Endothelial cell of umbilical vein (primary cell): ENCODE measurements around the gene SPINT4. TPM values are rescaled to one million over a fixed set of nuclear protein-coding genes. Genes with fewer than 3 reads are reported as not detected.
"Not testable (repeated sequence)": the region's sequence is repeated elsewhere in the genome, so short reads cannot be mapped to it uniquely, and the experiment has no call there.

ENCODE experiments used
- BruUV-seq: library from RNA; stranded (reverse); fragments of 400-500 nt; replicated peaks from 2 replicates; lab custom pipeline; 2021; lab: Mats Ljungman, UMichigan
- CTCF ChIA-PET: fragments of 300-600, 350-600 bp; sonication (Branson Sonifier 250); formaldehyde crosslinking; loops from one replicate; lab custom pipeline; 2021; ENCODE audit warnings: antibody characterized with exemption, inconsistent platforms; lab: Charles Lee
- POLR2A ChIA-PET: fragments of 300-600, 350-600 bp; sonication (Branson Sonifier 250); formaldehyde crosslinking; loops from one replicate; lab custom pipeline; 2021; ENCODE audit warnings: antibody characterized with exemption, inconsistent platforms; lab: Charles Lee
- DNase-seq: peaks from one replicate; pipeline ENCODE4 v3.0.0-alpha.2; 2011; ENCODE audit warnings: low read depth, low spot score
- FAIRE-seq: peaks from 2 replicates; lab custom pipeline; 2011; peaks lifted over from hg19 to GRCh38; lab: Jason Lieb, UNC
- H2AFZ ChIP-seq: 2 replicates; pipeline ENCODE4 v1.6.0; 2012; ENCODE audit warnings: low read depth, low read length, control low read depth, inconsistent platforms
- H3K27ac ChIP-seq: 2 replicates; pipeline ENCODE4 v1.5.1; 2011; ENCODE audit warnings: low read depth, mild to moderate bottlenecking, control low read depth, low read length, moderate library complexity; ENCODE audit not compliant: insufficient read depth
- H3K27me3 ChIP-seq, 2 experiments: 2 replicates each; pipeline versions ENCODE4 v1.6.0 to v1.6.1; 2011; ENCODE audit warnings: low read length in 2 of 2, mixed read lengths in 1 of 2; ENCODE audit not compliant: control insufficient read depth in 2 of 2, insufficient read depth in 2 of 2
- H3K36me3 ChIP-seq, 2 experiments: 2 replicates in 1 of 2; 3 replicates in 1 of 2; pipeline ENCODE4 v1.5.1; 2011; ENCODE audit warnings: low read length in 2 of 2, mild to moderate bottlenecking in 1 of 2, moderate library complexity in 1 of 2; ENCODE audit not compliant: control insufficient read depth in 2 of 2, insufficient read depth in 2 of 2; ENCODE audit errors: extremely low read depth in 1 of 2
- H3K4me1 ChIP-seq: 3 replicates; pipeline ENCODE4 v1.5.1; 2011; ENCODE audit warnings: mild to moderate bottlenecking, low read length; ENCODE audit not compliant: control insufficient read depth, insufficient read depth; ENCODE audit errors: extremely low read depth
- H3K4me2 ChIP-seq: 2 replicates; pipeline ENCODE4 v1.6.1; 2011; ENCODE audit warnings: low read length, control low read depth, mixed read lengths; ENCODE audit not compliant: insufficient read depth
- H3K4me3 ChIP-seq, 3 experiments: fragments of 200-600 bp in 1 of 3; sonication (generic), shearing (Covaris generic) in 1 of 3; replicated peaks in 1 of 3; 2 replicates each; pipeline ENCODE4 v1.5.1; 2011 to 2016; ENCODE audit warnings: control low read depth in 3 of 3, low read length in 3 of 3, mild to moderate bottlenecking in 2 of 3, inconsistent platforms in 1 of 3, low read depth in 1 of 3, moderate library complexity in 1 of 3; ENCODE audit not compliant: insufficient read depth in 1 of 3
- H3K79me2 ChIP-seq: 2 replicates; pipeline ENCODE4 v1.6.0; 2012; ENCODE audit warnings: low read length, inconsistent platforms; ENCODE audit not compliant: control insufficient read depth, insufficient read depth
- H3K9ac ChIP-seq: replicated peaks from 2 replicates; pipeline ENCODE3; 2011; ENCODE audit warnings: low read length, control low read depth; ENCODE audit not compliant: insufficient read depth; ENCODE audit errors: extremely low read depth
- H3K9me1 ChIP-seq: replicated peaks from 3 replicates; pipeline ENCODE4 v1.6.0; 2011; ENCODE audit warnings: mild to moderate bottlenecking, low read length; ENCODE audit not compliant: control insufficient read depth, insufficient read depth; ENCODE audit errors: extremely low read depth
- H3K9me3 ChIP-seq: replicated peaks from 2 replicates; pipeline ENCODE4 v1.5.1; 2012; ENCODE audit warnings: low read length, inconsistent platforms; ENCODE audit not compliant: control insufficient read depth, insufficient read depth
- H4K20me1 ChIP-seq: replicated peaks from 2 replicates; pipeline ENCODE3; 2011; ENCODE audit warnings: mild to moderate bottlenecking, low read length; ENCODE audit not compliant: control insufficient read depth, insufficient read depth; ENCODE audit errors: extremely low read depth
- CTCF ChIP-seq, 2 donors: IDR thresholded peaks; 1 replicate in 1 of 2; 2 replicates in 1 of 2; pipeline ENCODE4 v1.5.1; 2011; ENCODE audit warnings: low read length in 2 of 2, mild to moderate bottlenecking in 2 of 2, moderate library complexity in 2 of 2, control low read depth in 1 of 2, inconsistent platforms in 1 of 2, low read depth in 1 of 2; ENCODE audit not compliant: insufficient read depth in 1 of 2; ENCODE audit errors: extremely low read depth in 1 of 2
- EZH2 ChIP-seq: IDR thresholded peaks from 2 replicates; pipeline ENCODE4 v1.6.1; 2012; ENCODE audit warnings: borderline replicate concordance, low read depth, mild to moderate bottlenecking, moderate library complexity, low read length, inconsistent platforms; ENCODE audit not compliant: severe bottlenecking
- JUN ChIP-seq: IDR thresholded peaks from 2 replicates; pipeline ENCODE4 v1.6.1; 2011; ENCODE audit warnings: borderline replicate concordance, low read depth; ENCODE audit not compliant: insufficient read length, insufficient read depth
- POLR2A ChIP-seq: IDR thresholded peaks from 2 replicates; pipeline ENCODE4 v1.6.1; 2012; ENCODE audit warnings: low read depth, mild to moderate bottlenecking, control low read depth, low read length
- POLR2AphosphoS5 ChIP-seq: IDR thresholded peaks from 2 replicates; pipeline ENCODE4 v1.6.1; 2012; ENCODE audit warnings: low read depth, mild to moderate bottlenecking, control low read depth, low read length, moderate library complexity; ENCODE audit not compliant: insufficient read depth
- dilution Hi-C: fragments of 300-500 bp; cut with MboI; formaldehyde crosslinking; loops from one replicate; pipeline ENCODE4 v1.15.0; 2019; ENCODE audit warnings: low sequenced_read_pairs; ENCODE audit not compliant: extremely low pct_ligation_motif_present
- intact Hi-C: fragments of 100-400 bp; cut with micrococcal nuclease; formaldehyde crosslinking; loops from one replicate; pipeline ENCODE4 v1.10.0; 2022
- polyA plus RNA-seq, 4 experiments: library from polyadenylated mRNA; depleted of rRNA in 3 of 4; stranded (reverse) in 3 of 4; unstranded in 1 of 4; fragments of >200 nt; gene quantifications; 2 replicates each; pipeline versions ENCODE4 v1.2.1 to v1.2.3, GENCODE V29; 2011 to 2012; ENCODE audit warnings: missing spikeins in 1 of 4
- total RNA-seq: library from RNA; stranded (reverse); gene quantifications from 2 replicates; pipeline ENCODE4 v1.2.3, GENCODE V29; 2021

The SPINT4 gene
- total and polyA plus RNA-seq, 2 donors (not counting 3 experiments of a cell fraction or from before 2014, with no cell fraction given) = not detected

- TF ChIP-seq CTCF (IDR thresholded peaks at IDR 0.05; ENCODE audit: extremely low read depth in 1 of 2, insufficient read depth in 1 of 2, low read depth in 1 of 2, low read length in 2 of 2) (no peak), EZH2 (no peak), POLR2AphosphoS5 (no peak), JUN (no peak), POLR2A (no peak)
- H3K36me3 ChIP-seq = no peaks in the 10 kb centered on the region
- H3K9ac ChIP-seq = no peak overlapping the region
- H2AFZ ChIP-seq = no peak overlapping the region
- ChIA-PET POLR2A (no interaction called here), CTCF (no interaction called here)
- H3K9me1 ChIP-seq = no peaks in the 10 kb centered on the region
- no peaks in the 10 kb centered on the region for H4K20me1 ChIP-seq
- H3K4me1 ChIP-seq = no peaks in the 10 kb centered on the region
- H3K27ac ChIP-seq = no peak overlapping the region
- dilution Hi-C loops (no loop called here), intact Hi-C loops (no loop called here)
- no peak overlapping the region for H3K4me3 ChIP-seq
- no peak for DNase-seq
- no peak for FAIRE-seq
- no peaks in the 10 kb centered on the region for H3K27me3 ChIP-seq
- H3K9me3 ChIP-seq = no peaks in the 10 kb centered on the region
- no peak overlapping the region for H3K4me2 ChIP-seq
- H3K79me2 ChIP-seq = no peaks in the 10 kb centered on the region
- BruUV-seq = no TSS peak
Observed at GRCh38 chr20:45679650-45680049, 42.5 kb upstream of the SPINT4 start.

GRCh38 chr20:45685896-45686295 is 36.3 kb upstream of the SPINT4 start:
- H2AFZ ChIP-seq = no peak overlapping the region
- no peaks in the 10 kb centered on the region for H3K9me1 ChIP-seq
- FAIRE-seq (no peak), DNase-seq (no peak)
- no peak for TF ChIP-seq JUN
- TF ChIP-seq CTCF (IDR thresholded peaks at IDR 0.05; ENCODE audit: extremely low read depth in 1 of 2, insufficient read depth in 1 of 2, low read depth in 1 of 2, low read length in 2 of 2) = peak in 1 of 2 donors; percentile 7
- CTCF ChIA-PET = no interaction called here
- H3K27me3 ChIP-seq = no peaks in the 10 kb centered on the region
- no peak overlapping the region for H3K9ac ChIP-seq
- dilution Hi-C loops = no loop called here
- H4K20me1 ChIP-seq = no peaks in the 10 kb centered on the region
- intact Hi-C loops = no loop called here
- H3K4me3 ChIP-seq = no peak overlapping the region
- H3K4me1 ChIP-seq = no peaks in the 10 kb centered on the region
- H3K27ac ChIP-seq = no peak overlapping the region
- no peaks in the 10 kb centered on the region for H3K79me2 ChIP-seq
- no TSS peak for BruUV-seq
- POLR2A ChIA-PET = no interaction called here
- no peaks in the 10 kb centered on the region for H3K9me3 ChIP-seq
- no peak overlapping the region for H3K4me2 ChIP-seq
- no peaks in the 10 kb centered on the region for H3K36me3 ChIP-seq

GRCh38 chr20:45693346-45693745 is 28.8 kb upstream of the SPINT4 start:
- H3K4me2 ChIP-seq, H3K36me3 ChIP-seq, FAIRE-seq, H3K9ac ChIP-seq, H3K79me2 ChIP-seq, H4K20me1 ChIP-seq, H3K27ac ChIP-seq, H3K4me1 ChIP-seq, DNase-seq, H3K9me1 ChIP-seq, dilution Hi-C loops, H3K9me3 ChIP-seq, intact Hi-C loops, CTCF ChIA-PET, BruUV-seq, H2AFZ ChIP-seq, POLR2A ChIA-PET, H3K27me3 ChIP-seq, H3K4me3 ChIP-seq: not testable (repeated sequence)
